Gastrocnemius medialis (tissue), 4 donors: ENCODE results near the gene HSD17B3.

Experiments used
- POLR2A ChIP-seq, 2 donors: fragments of 450-650 bp; IDR thresholded peaks; one replicate each; pipeline ENCODE4 v1.6.1; 2017; ENCODE audit warnings: antibody characterized with exemption in 2 of 2, mild to moderate bottlenecking in 2 of 2, moderate library complexity in 2 of 2
- TF ChIP-seq, protein P1 (sequence below), 5 experiments: fragments of 450-650 bp in 3 of 5; fragments of 200-600 bp in 2 of 5; sonication (generic) in 2 of 5; IDR thresholded peaks in 4 of 5; conservative IDR thresholded peaks in 1 of 5; 1 replicate in 4 of 5; 2 replicates in 1 of 5; pipeline ENCODE4 v1.5.1; 2016 to 2019; ENCODE audit warnings: antibody characterized with exemption in 5 of 5, mild to moderate bottlenecking in 3 of 5, moderate library complexity in 3 of 5

DNA sequence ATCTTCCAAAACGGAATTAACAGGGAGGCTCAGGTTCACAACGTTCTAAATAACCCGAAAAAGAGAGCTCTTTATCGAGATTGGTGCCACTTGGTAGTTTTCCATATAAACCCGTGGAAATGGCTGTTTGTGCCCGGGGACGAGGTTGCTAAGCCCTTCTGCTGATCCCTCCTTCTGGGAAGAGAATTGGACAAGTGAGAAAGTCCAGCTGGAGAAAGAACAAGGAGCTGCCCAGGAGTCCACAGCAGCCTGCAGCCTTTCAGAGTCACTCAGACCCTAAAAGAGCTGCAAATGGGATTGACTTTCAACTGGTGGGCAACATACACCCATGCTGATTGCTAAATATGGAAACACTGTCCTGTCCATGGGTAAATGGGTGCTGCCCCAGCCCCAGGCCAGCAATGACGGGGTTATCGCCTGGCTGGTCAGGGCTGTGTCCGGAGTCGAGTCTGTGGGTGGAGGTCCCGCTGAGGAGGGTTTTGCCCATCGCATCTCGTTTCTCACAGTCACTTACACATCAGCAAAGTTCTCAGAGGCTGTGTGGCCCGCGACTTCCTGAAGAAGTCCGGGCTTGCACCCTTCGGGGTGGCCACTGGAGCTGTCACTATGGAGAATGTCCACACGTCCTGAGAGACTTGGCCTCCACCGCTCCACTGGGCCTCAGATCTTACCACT is 40.7 kb upstream of the HSD17B3 start:
- TF ChIP-seq, protein P1, sequence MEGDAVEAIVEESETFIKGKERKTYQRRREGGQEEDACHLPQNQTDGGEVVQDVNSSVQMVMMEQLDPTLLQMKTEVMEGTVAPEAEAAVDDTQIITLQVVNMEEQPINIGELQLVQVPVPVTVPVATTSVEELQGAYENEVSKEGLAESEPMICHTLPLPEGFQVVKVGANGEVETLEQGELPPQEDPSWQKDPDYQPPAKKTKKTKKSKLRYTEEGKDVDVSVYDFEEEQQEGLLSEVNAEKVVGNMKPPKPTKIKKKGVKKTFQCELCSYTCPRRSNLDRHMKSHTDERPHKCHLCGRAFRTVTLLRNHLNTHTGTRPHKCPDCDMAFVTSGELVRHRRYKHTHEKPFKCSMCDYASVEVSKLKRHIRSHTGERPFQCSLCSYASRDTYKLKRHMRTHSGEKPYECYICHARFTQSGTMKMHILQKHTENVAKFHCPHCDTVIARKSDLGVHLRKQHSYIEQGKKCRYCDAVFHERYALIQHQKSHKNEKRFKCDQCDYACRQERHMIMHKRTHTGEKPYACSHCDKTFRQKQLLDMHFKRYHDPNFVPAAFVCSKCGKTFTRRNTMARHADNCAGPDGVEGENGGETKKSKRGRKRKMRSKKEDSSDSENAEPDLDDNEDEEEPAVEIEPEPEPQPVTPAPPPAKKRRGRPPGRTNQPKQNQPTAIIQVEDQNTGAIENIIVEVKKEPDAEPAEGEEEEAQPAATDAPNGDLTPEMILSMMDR (IDR thresholded peaks at IDR 0.05 in 4 of 5, conservative IDR thresholded peaks at IDR 0.05 in 1 of 5) = no peak
- no peak for TF ChIP-seq POLR2A (IDR thresholded peaks at IDR 0.05)
